ENCODE measurements around the gene BLMH.
"Not testable (repeated sequence)": the region's sequence is repeated elsewhere in the genome, so short reads cannot be mapped to it uniquely, and the experiment has no call there.

DNA sequence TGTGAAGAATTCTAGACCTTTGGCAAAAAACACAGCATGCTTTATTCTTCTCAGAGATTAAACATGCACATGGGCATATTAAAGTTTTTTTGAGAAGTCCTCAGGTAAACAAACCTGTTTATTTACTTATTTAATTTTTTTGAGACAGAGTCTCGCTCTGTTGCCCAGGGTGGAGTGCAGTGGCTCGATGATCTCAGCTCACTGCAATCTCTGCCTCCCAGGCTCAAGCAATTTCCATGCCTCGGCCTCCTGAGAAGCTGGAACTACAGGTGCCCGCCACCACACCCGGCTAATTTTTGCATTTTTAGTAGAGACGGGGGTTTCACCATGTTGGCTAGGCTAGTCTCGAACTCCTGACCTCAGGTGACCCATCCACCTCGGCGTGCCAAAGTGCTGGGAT, 91.1 kb downstream of the BLMH start:
- TF ChIP-seq POLR2A, POLR2AphosphoS5 (IDR thresholded peaks at IDR 0.05): not testable (repeated sequence)

Measured in suprapubic skin (tissue), 4 donors.